ENCODE results near the gene FBXW4.
A peak's percentile ranks its signal among the peaks of the same experiment; 100 is the strongest.

Gene FBXW4

GRCh38 chr10:101588879-101589278 is 106.1 kb downstream of the FBXW4 start:
- Histone ChIP-seq H2BK15ac (ENCODE audit: low read length) (no peak overlapping the region), H3K4ac (ENCODE audit: low read length) (no peak overlapping the region), H2AK5ac (ENCODE audit: low read depth, low read length) (no peak overlapping the region), H3K4me3 (ENCODE audit: low read length in 2 of 2) (peak overlapping the region in 1 of 2 donors; percentile 93), H2BK12ac (ENCODE audit: low read length) (no peak overlapping the region), H3K27me3 (ENCODE audit: control insufficient read depth in 3 of 3, insufficient read depth in 3 of 3, low read depth in 1 of 3, low read length in 3 of 3) (no peaks in the 10 kb centered on the region), H3K14ac (ENCODE audit: low read length) (no peak overlapping the region), H3K9me3 (replicated peaks in 1 of 2; ENCODE audit: control insufficient read depth in 2 of 2, insufficient read depth in 1 of 2, low read depth in 1 of 2, low read length in 2 of 2) (no peaks in the 10 kb centered on the region), H3K79me1 (ENCODE audit: low read depth, low read length) (peaks cover 4% of the 10 kb centered on the region), H3K4me1 (ENCODE audit: control insufficient read depth in 2 of 2, insufficient read depth in 1 of 2, low read depth in 1 of 2, low read length in 2 of 2) (peaks cover 3 to 5% of the 10 kb centered on the region in 2 donors), H3K36me3 (replicated peaks in 1 of 2; ENCODE audit: control insufficient read depth in 2 of 2, insufficient read depth in 2 of 2, low read length in 2 of 2) (peaks cover 8 to 19% of the 10 kb centered on the region in 2 donors), H3K27ac (replicated peaks; ENCODE audit: low read length) (no peak overlapping the region), H3K18ac (ENCODE audit: low read length) (no peak overlapping the region), H2BK120ac (ENCODE audit: low read depth, low read length) (no peak overlapping the region), H3K9ac (ENCODE audit: low read depth, low read length, poor library complexity) (no peak overlapping the region), H2BK5ac (ENCODE audit: low read length) (no peak overlapping the region), H3K4me2 (ENCODE audit: insufficient read depth, low read length, poor library complexity, severe bottlenecking) (peak overlapping the region; percentile 80), H4K91ac (ENCODE audit: low read depth, low read length, poor library complexity) (no peak overlapping the region), H2AFZ (ENCODE audit: low read length) (peak overlapping the region; percentile 95), H4K8ac (ENCODE audit: low read depth, low read length) (no peak overlapping the region), H3K23ac (ENCODE audit: low read depth, low read length, poor library complexity) (no peak overlapping the region)
- DNase-seq (ENCODE audit: low spot score) = no peak
- WGBS, 2 donors (ENCODE audit: extremely low coverage in 2 of 2, insufficient read length in 2 of 2, insufficient replicate concordance in 1 of 2) = no CpG with 5 or more reads among the region's 5 CpGs

- Histone ChIP-seq H2BK15ac (ENCODE audit: low read length) (no peak within 1 kb of the TSS), H3K4ac (ENCODE audit: low read length) (no peak within 1 kb of the TSS), H3K27me3 (ENCODE audit: control insufficient read depth in 3 of 3, insufficient read depth in 3 of 3, low read depth in 1 of 3, low read length in 3 of 3) (no peaks in the 10 kb centered on the region), H4K8ac (ENCODE audit: low read depth, low read length) (no peak within 1 kb of the TSS), H3K79me1 (ENCODE audit: low read depth, low read length) (peaks cover 4% of the 10 kb centered on the region), H2AK5ac (ENCODE audit: low read depth, low read length) (peak within 1 kb of the TSS; percentile 61), H3K9ac (ENCODE audit: low read depth, low read length, poor library complexity) (peak within 1 kb of the TSS; percentile 98), H3K4me3 (ENCODE audit: low read length in 2 of 2) (peak within 1 kb of the TSS; percentile 93), H3K4me2 (ENCODE audit: insufficient read depth, low read length, poor library complexity, severe bottlenecking) (peak within 1 kb of the TSS; percentile 80), H3K14ac (ENCODE audit: low read length) (peak within 1 kb of the TSS; percentile 60), H2BK5ac (ENCODE audit: low read length) (peak within 1 kb of the TSS; percentile 92), H3K36me3 (replicated peaks in 1 of 2; ENCODE audit: control insufficient read depth in 2 of 2, insufficient read depth in 2 of 2, low read length in 2 of 2) (peaks cover 11 to 28% of the 10 kb centered on the region in 2 donors), H2BK12ac (ENCODE audit: low read length) (no peak within 1 kb of the TSS), H3K23ac (ENCODE audit: low read depth, low read length, poor library complexity) (peak within 1 kb of the TSS; percentile 87), H3K9me3 (replicated peaks in 1 of 2; ENCODE audit: control insufficient read depth in 2 of 2, insufficient read depth in 1 of 2, low read depth in 1 of 2, low read length in 2 of 2) (no peaks in the 10 kb centered on the region), H3K27ac (replicated peaks; ENCODE audit: low read length) (no peak within 1 kb of the TSS), H3K18ac (ENCODE audit: low read length) (peak within 1 kb of the TSS; percentile 92), H2BK120ac (ENCODE audit: low read depth, low read length) (peak within 1 kb of the TSS; percentile 34), H2AFZ (ENCODE audit: low read length) (peak within 1 kb of the TSS; percentile 95), H4K91ac (ENCODE audit: low read depth, low read length, poor library complexity) (no peak within 1 kb of the TSS), H3K4me1 (ENCODE audit: control insufficient read depth in 2 of 2, insufficient read depth in 1 of 2, low read depth in 1 of 2, low read length in 2 of 2) (peaks cover 3 to 5% of the 10 kb centered on the region in 2 donors)
- WGBS, 2 donors (ENCODE audit: extremely low coverage in 2 of 2, insufficient read length in 2 of 2, insufficient replicate concordance in 1 of 2) = no CpG with 5 or more reads among the region's 50 CpGs
- peak; percentile 88 for DNase-seq (ENCODE audit: low spot score)
Observed at GRCh38 chr10:101587725-101588653, 107.0 kb downstream of the FBXW4 start, which contains the start of the genes DPCD and POLL. DPCD (plus strand) TSS chr10:101588321; CDS start chr10:101588337, 16 bp downstream. POLL (minus strand) TSS chr10:101588257; CDS start chr10:101587360, 897 bp downstream.

- H3K27ac ChIP-seq (replicated peaks; ENCODE audit: low read length) = no peak overlapping the region
- H3K36me3 ChIP-seq (replicated peaks in 1 of 2; ENCODE audit: control insufficient read depth in 2 of 2, insufficient read depth in 2 of 2, low read length in 2 of 2) = peaks cover 16 to 35% of the 10 kb centered on the region in 2 donors
- no peak overlapping the region for H2AK5ac ChIP-seq (ENCODE audit: low read depth, low read length)
- no peak overlapping the region for H3K14ac ChIP-seq (ENCODE audit: low read length)
- H2BK5ac ChIP-seq (ENCODE audit: low read length) = no peak overlapping the region
- H3K23ac ChIP-seq (ENCODE audit: low read depth, low read length, poor library complexity) = no peak overlapping the region
- no CpG with 5 or more reads among the region's 9 CpGs for WGBS, 2 donors (ENCODE audit: extremely low coverage in 2 of 2, insufficient read length in 2 of 2, insufficient replicate concordance in 1 of 2)
- H2BK15ac ChIP-seq (ENCODE audit: low read length) = no peak overlapping the region
- H3K18ac ChIP-seq (ENCODE audit: low read length) = no peak overlapping the region
- H3K9ac ChIP-seq (ENCODE audit: low read depth, low read length, poor library complexity) = no peak overlapping the region
- H3K4me2 ChIP-seq (ENCODE audit: insufficient read depth, low read length, poor library complexity, severe bottlenecking) = no peak overlapping the region
- peaks cover 4% of the 10 kb centered on the region for H3K79me1 ChIP-seq (ENCODE audit: low read depth, low read length)
- no peaks in the 10 kb centered on the region for H3K27me3 ChIP-seq (ENCODE audit: control insufficient read depth in 3 of 3, insufficient read depth in 3 of 3, low read depth in 1 of 3, low read length in 3 of 3)
- DNase-seq (ENCODE audit: low spot score) = no peak
- H4K8ac ChIP-seq (ENCODE audit: low read depth, low read length) = no peak overlapping the region
- H2BK120ac ChIP-seq (ENCODE audit: low read depth, low read length) = no peak overlapping the region
- H2BK12ac ChIP-seq (ENCODE audit: low read length) = no peak overlapping the region
- no peaks in the 10 kb centered on the region for H3K9me3 ChIP-seq (replicated peaks in 1 of 2; ENCODE audit: control insufficient read depth in 2 of 2, insufficient read depth in 1 of 2, low read depth in 1 of 2, low read length in 2 of 2)
- no peak overlapping the region for H4K91ac ChIP-seq (ENCODE audit: low read depth, low read length, poor library complexity)
- H3K4me3 ChIP-seq (ENCODE audit: low read length in 2 of 2) = no peak overlapping the region
- H3K4me1 ChIP-seq (ENCODE audit: control insufficient read depth in 2 of 2, insufficient read depth in 1 of 2, low read depth in 1 of 2, low read length in 2 of 2) = peaks cover 3 to 11% of the 10 kb centered on the region in 2 donors
- no peak overlapping the region for H2AFZ ChIP-seq (ENCODE audit: low read length)
- no peak overlapping the region for H3K4ac ChIP-seq (ENCODE audit: low read length)
Observed at GRCh38 chr10:101585841-101586240, 109.1 kb downstream of the FBXW4 start.

Data from neuronal stem cell (in vitro differentiated cells).